Testis (tissue), 2 donors: ENCODE results near the gene BAHCC1.

ENCODE experiments used
- CTCF ChIP-seq, 3 experiments: fragments of 450-650 bp in 2 of 3; fragments of 200-600 bp in 1 of 3; sonication (generic) in 1 of 3; IDR thresholded peaks; one replicate each; pipeline ENCODE4 v1.5.1; 2016 to 2019; ENCODE audit warnings: antibody characterized with exemption in 3 of 3, mild to moderate bottlenecking in 2 of 3, moderate library complexity in 1 of 3
- POLR2A ChIP-seq: fragments of 450-650 bp; IDR thresholded peaks from one replicate; pipeline ENCODE4 v1.6.1; 2017; ENCODE audit warnings: antibody characterized with exemption, mild to moderate bottlenecking, moderate library complexity

- TF ChIP-seq CTCF (IDR thresholded peaks at IDR 0.05) (no peak), POLR2A (no peak)
Observed at GRCh38 chr17:81431545-81432482, 36.6 kb downstream of the BAHCC1 start.
